Uterus (tissue), 2 donors: ENCODE data around the gene APOBEC2.

Source experiments
- POLR2A ChIP-seq, 2 donors: fragments of 450-650 bp; IDR thresholded peaks; one replicate each; pipeline ENCODE4 v1.6.1; 2016; ENCODE audit warnings: antibody characterized with exemption in 2 of 2, mild to moderate bottlenecking in 1 of 2, moderate library complexity in 1 of 2
- TF ChIP-seq, protein P1 (sequence below), 4 experiments: fragments of 200-600 bp in 2 of 4; fragments of 450-650 bp in 2 of 4; sonication (generic) in 2 of 4; IDR thresholded peaks; one replicate each; pipeline ENCODE4 v1.5.1; 2016 to 2019; ENCODE audit warnings: antibody characterized with exemption in 4 of 4, mild to moderate bottlenecking in 2 of 4, moderate library complexity in 1 of 4

DNA sequence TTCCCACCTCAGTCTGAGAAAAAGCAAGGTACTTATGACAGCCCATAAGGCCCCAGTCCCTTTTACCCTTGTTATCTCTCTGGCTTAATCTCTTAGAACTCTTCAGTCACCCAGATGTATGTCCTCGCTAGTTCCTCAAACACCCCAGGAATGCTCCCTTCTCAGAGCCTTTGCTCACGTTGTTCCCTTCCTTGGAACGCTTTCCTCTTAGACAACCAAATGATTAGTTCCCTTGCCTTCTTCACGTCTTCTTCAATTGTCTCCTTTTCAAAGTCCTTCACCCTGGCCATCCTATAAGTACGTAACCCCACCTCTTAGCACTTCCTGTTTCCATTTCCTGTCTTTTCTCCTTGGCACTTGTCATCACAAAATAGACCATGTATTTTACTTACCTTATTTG lies 1.1 kb upstream of the APOBEC2 start:
- TF ChIP-seq, protein P1, sequence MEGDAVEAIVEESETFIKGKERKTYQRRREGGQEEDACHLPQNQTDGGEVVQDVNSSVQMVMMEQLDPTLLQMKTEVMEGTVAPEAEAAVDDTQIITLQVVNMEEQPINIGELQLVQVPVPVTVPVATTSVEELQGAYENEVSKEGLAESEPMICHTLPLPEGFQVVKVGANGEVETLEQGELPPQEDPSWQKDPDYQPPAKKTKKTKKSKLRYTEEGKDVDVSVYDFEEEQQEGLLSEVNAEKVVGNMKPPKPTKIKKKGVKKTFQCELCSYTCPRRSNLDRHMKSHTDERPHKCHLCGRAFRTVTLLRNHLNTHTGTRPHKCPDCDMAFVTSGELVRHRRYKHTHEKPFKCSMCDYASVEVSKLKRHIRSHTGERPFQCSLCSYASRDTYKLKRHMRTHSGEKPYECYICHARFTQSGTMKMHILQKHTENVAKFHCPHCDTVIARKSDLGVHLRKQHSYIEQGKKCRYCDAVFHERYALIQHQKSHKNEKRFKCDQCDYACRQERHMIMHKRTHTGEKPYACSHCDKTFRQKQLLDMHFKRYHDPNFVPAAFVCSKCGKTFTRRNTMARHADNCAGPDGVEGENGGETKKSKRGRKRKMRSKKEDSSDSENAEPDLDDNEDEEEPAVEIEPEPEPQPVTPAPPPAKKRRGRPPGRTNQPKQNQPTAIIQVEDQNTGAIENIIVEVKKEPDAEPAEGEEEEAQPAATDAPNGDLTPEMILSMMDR (IDR thresholded peaks at IDR 0.05), result no peak
- no peak for TF ChIP-seq POLR2A (IDR thresholded peaks at IDR 0.05)
